K562 (cell line): Measurements from ENCODE around the gene PIP4K2C.

Source experiments
- CREB1 ChIP-seq, 2 experiments: sonication (generic) in 1 of 2; formaldehyde crosslinking in 1 of 2; IDR thresholded peaks; 2 replicates each; pipeline versions ENCODE4 v1.6.1 to v1.8.0; 2012 to 2022; ENCODE audit warnings: inconsistent platforms in 1 of 2, mild to moderate bottlenecking in 1 of 2, missing genetic modification reagents in 1 of 2, moderate library complexity in 1 of 2
- CREM ChIP-seq: IDR thresholded peaks from 2 replicates; pipeline ENCODE4 v1.6.1; 2014; ENCODE audit warnings: antibody characterized with exemption, low read depth
- KLF13 ChIP-seq: fragments of 450-650 bp; IDR thresholded peaks from 2 replicates; pipeline ENCODE4 v1.6.1; 2016; ENCODE audit warnings: missing genetic modification characterization, low read depth, mild to moderate bottlenecking, missing compliant biosample characterization, moderate library complexity, borderline replicate concordance
- POLR2A ChIP-seq: fragments of 450-650 bp; conservative IDR thresholded peaks from 2 replicates; pipeline ENCODE4 v1.6.1; 2016
- RCOR1 ChIP-seq, 2 experiments: IDR thresholded peaks; 2 replicates each; pipeline ENCODE4 v1.6.1; 2012; ENCODE audit warnings: low read depth in 2 of 2, low read length in 2 of 2, borderline replicate concordance in 1 of 2, improper control_type of control experiment in 1 of 2
- TOE1 ChIP-seq, 2 experiments: fragments of 450-650 bp in 1 of 2; sonication (generic) in 1 of 2; formaldehyde crosslinking in 1 of 2; IDR thresholded peaks; 2 replicates each; pipeline versions ENCODE4 v1.7.1 to v1.8.0; 2016 to 2022; ENCODE audit warnings: borderline replicate concordance in 2 of 2, mild to moderate bottlenecking in 2 of 2, antibody characterized with exemption in 1 of 2, inconsistent platforms in 1 of 2, low read depth in 1 of 2, missing genetic modification reagents in 1 of 2, moderate library complexity in 1 of 2
- ZFP1 ChIP-seq: fragments of 450-650 bp; formaldehyde crosslinking; IDR thresholded peaks from 2 replicates; pipeline ENCODE4 v1.4.0; 2020; ENCODE audit warnings: mild to moderate bottlenecking, mixed read lengths
- TF ChIP-seq, protein P1 (sequence below), 3 experiments: IDR thresholded peaks in 2 of 3; conservative IDR thresholded peaks in 1 of 3; 2 replicates each; pipeline ENCODE4 v1.5.1; 2011 to 2012; ENCODE audit warnings: low read length in 3 of 3, mild to moderate bottlenecking in 3 of 3, control low read depth in 2 of 3, improper control_type of control experiment in 1 of 3, inconsistent platforms in 1 of 3, low read depth in 1 of 3, mixed read lengths in 1 of 3, moderate library complexity in 1 of 3; ENCODE audit not compliant: insufficient read depth in 2 of 3

DNA sequence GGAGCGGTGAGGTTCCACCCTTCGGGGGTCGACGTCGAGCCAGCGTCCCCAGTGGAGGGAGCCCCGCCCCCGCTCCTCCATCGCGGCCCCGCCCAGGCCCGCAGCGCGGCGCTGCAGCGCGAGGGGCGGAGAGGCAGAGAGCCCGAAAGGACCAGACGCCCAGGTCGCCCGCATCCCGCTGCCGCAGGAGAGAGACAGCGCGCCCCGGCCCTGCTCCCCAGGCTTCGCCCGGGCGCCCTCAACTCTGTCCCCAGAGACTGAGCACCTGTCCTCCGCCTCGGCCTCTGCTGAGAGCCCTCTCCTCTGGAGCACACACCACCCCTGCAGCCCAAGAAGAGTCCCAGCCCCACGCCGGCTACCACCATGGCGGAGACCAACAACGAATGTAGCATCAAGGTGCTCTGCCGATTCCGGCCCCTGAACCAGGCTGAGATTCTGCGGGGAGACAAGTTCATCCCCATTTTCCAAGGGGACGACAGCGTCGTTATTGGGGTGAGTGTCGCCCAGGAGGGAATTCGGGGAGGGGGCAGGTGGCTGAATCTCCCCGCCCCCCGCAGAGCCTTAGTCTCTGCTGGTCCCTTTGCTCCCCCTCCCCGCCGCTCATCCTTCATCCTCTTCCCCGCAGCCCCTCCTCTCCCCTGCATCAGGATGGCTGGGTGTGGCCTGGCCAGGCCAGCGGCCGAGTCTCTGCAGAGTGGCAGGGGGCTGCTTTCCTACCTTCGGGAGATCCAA, 40.9 kb upstream of the PIP4K2C start, which contains the start of gene KIF5A:
- TF ChIP-seq CREM (no peak), RCOR1 (IDR thresholded peaks at IDR 0.05; ENCODE audit: borderline replicate concordance in 1 of 2, low read depth in 2 of 2, low read length in 2 of 2) (peak in 1 of 2 experiments; percentile 57; a peak in 1 of 4 replicates), POLR2A (peak; percentile 61), KLF13 (tag) (no peak), CREB1 (IDR thresholded peaks at IDR 0.05) (no peak), CREB1 (CRISPR knock-in tag; IDR thresholded peaks at IDR 0.05) (no peak), ZFP1 (CRISPR knock-in tag) (no peak), TOE1 (IDR thresholded peaks at IDR 0.05; ENCODE audit: borderline replicate concordance) (no peak), TOE1 (CRISPR knock-in tag; IDR thresholded peaks at IDR 0.05; ENCODE audit: borderline replicate concordance, low read depth) (no peak)
- TF ChIP-seq, protein P1, sequence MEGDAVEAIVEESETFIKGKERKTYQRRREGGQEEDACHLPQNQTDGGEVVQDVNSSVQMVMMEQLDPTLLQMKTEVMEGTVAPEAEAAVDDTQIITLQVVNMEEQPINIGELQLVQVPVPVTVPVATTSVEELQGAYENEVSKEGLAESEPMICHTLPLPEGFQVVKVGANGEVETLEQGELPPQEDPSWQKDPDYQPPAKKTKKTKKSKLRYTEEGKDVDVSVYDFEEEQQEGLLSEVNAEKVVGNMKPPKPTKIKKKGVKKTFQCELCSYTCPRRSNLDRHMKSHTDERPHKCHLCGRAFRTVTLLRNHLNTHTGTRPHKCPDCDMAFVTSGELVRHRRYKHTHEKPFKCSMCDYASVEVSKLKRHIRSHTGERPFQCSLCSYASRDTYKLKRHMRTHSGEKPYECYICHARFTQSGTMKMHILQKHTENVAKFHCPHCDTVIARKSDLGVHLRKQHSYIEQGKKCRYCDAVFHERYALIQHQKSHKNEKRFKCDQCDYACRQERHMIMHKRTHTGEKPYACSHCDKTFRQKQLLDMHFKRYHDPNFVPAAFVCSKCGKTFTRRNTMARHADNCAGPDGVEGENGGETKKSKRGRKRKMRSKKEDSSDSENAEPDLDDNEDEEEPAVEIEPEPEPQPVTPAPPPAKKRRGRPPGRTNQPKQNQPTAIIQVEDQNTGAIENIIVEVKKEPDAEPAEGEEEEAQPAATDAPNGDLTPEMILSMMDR (IDR thresholded peaks at IDR 0.05 in 2 of 3, conservative IDR thresholded peaks at IDR 0.05 in 1 of 3; ENCODE audit: insufficient read depth in 2 of 3, low read depth in 1 of 3, low read length in 3 of 3): peak in 2 of 3 experiments; percentile 19 to 26; a peak in 1 of 6 replicates
